ENCODE data around the gene PAH. TPM values are rescaled to one million over a fixed set of nuclear protein-coding genes. Genes with fewer than 3 reads are reported as not detected.

Gene PAH
- total and polyA plus RNA-seq, 10 donors, result 0.09 TPM; not detected in 9

DNA sequence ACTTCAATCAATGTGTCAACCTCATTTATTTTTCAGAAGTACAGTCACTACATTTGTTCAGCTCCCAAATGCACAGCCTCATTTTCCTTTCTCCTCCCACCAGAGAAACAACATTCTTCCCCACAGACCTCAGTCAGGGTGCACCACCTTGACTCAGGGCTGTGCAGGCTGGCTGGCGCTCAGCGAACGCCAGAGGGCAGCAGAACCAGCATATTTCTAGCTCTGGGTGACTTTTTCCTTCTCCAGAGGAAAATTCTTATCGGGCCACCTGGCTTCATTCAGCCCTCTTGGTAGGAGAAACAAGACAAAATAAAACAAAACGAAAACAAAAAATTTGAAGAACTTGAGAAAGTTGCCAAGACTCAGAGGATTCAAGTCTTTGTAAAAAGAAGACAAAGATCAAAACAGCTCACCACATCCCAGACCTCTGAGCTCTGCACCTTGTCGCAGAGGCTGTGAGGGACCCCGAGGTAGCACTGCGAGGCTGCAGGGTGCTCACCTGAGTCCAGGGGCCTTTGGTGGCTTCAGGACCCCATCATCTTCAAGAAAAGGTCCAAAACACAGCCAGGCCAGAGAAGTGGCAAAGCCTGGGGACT is 33.7 kb downstream of the PAH start:
- no peak overlapping the region for H3K27ac ChIP-seq
- 27 to 31% (median 28%) methylated on average over 8 of the region's 8 CpGs for WGBS, 5 donors
- H3K27me3 ChIP-seq (replicated peaks in 1 of 7), result peaks cover 0 to 51% (median 6%) of the 10 kb centered on the region in 7 donors
- no peaks in the 10 kb centered on the region for H3K9me3 ChIP-seq
- no peak for DNase-seq
- no peaks in the 10 kb centered on the region for H3K4me1 ChIP-seq
- no peak overlapping the region for H3K4me3 ChIP-seq
- TF ChIP-seq, protein P1, sequence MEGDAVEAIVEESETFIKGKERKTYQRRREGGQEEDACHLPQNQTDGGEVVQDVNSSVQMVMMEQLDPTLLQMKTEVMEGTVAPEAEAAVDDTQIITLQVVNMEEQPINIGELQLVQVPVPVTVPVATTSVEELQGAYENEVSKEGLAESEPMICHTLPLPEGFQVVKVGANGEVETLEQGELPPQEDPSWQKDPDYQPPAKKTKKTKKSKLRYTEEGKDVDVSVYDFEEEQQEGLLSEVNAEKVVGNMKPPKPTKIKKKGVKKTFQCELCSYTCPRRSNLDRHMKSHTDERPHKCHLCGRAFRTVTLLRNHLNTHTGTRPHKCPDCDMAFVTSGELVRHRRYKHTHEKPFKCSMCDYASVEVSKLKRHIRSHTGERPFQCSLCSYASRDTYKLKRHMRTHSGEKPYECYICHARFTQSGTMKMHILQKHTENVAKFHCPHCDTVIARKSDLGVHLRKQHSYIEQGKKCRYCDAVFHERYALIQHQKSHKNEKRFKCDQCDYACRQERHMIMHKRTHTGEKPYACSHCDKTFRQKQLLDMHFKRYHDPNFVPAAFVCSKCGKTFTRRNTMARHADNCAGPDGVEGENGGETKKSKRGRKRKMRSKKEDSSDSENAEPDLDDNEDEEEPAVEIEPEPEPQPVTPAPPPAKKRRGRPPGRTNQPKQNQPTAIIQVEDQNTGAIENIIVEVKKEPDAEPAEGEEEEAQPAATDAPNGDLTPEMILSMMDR (IDR thresholded peaks at IDR 0.05 in 8 of 11, conservative IDR thresholded peaks at IDR 0.05 in 3 of 11), result peak; percentile 37 to 82 (median 71)
- TF ChIP-seq POLR2A (IDR thresholded peaks at IDR 0.05), result no peak
- no peaks in the 10 kb centered on the region for H3K36me3 ChIP-seq
- intact Hi-C loops (cut with DNase I; ENCODE audit: low total_unique reads), result no loop called here

DNA sequence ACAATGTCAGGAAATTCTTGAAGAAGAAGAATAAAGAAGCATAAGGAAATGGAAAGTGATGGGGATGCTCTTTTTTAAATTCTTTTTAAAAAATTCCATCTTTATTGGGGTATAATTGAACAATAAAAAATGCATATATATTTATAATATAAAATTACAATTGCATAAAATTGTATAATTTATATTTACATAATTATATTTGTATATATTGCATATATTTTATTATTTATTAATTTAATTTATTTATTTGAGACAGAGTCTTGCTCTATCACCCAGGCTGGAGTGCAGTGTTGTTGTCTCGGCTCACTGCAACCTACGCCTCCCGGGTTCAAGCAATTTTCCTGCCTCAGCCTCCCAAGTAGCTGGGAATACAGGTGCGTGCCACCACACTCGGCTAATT is 36.3 kb downstream of the PAH start:
- Histone ChIP-seq H3K27ac (no peak overlapping the region), H3K36me3 (no peaks in the 10 kb centered on the region), H3K4me3 (no peak overlapping the region), H3K4me1 (no peaks in the 10 kb centered on the region), H3K9me3 (no peaks in the 10 kb centered on the region), H3K27me3 (replicated peaks in 1 of 7) (peaks cover 0 to 49% (median 6%) of the 10 kb centered on the region in 7 donors)
- DNase-seq, result no peak
- no peak for TF ChIP-seq POLR2AphosphoS5 (IDR thresholded peaks at IDR 0.05)
- TF ChIP-seq, protein P1 (IDR thresholded peaks at IDR 0.05 in 8 of 11, conservative IDR thresholded peaks at IDR 0.05 in 3 of 11), result no peak
- no peak for TF ChIP-seq POLR2A (IDR thresholded peaks at IDR 0.05)
- 86 to 95% (median 91%) methylated on average over 5 of the region's 5 CpGs for WGBS, 5 donors
- intact Hi-C loops (cut with DNase I; ENCODE audit: low total_unique reads), result no loop called here

DNA sequence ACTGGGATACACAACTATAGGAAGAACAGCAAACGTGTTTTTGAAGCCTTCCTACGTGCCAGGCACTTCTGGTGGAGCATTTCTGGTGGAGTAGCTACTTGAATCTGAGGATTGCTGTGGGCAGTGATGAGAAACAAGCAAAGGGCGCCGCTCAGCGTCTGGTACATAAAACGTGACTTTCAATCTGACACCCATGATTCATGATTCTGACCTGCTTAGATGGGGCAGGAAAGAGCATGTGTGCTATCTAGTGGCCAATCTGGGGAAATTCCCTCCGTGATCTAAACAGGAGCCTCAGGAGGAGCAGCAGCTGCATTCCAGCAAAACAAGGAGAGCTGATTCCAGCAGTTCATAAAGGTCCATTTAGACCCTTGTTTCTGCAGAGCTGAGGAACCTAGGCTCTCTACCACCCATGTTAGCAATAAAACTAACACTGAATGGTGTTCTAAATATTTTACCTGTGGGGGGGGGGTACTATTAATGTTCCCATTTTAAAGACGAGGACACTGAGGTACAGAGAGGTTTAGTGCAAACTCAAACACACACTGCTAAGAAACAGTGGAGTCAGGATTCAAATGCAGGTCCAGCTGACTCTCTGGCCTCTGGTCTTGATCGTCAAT is 37.8 kb downstream of the PAH start:
- no peak overlapping the region for H3K27ac ChIP-seq
- no peak for DNase-seq

DNA sequence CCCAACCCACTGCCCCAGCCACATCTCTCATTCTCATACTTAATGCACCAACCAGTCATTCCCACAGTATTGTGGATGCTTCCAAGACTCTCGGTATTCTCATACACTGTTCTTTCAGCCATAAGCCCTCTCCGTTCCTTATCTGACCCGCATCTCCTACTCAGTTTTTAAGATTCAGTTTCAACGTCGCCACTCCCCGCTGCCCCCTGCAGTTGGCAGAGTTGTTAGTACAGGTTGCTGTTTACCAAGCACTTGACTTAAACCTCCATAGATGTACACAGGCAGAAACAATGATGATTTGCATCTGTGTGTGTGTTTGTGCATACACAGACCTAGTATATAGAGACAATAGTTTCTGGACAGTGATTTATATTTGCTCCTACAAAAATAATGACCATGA is 40.2 kb downstream of the PAH start:
- no peak for TF ChIP-seq POLR2A (IDR thresholded peaks at IDR 0.05)
- TF ChIP-seq POLR2AphosphoS5 (IDR thresholded peaks at IDR 0.05), result no peak
- TF ChIP-seq, protein P1 (IDR thresholded peaks at IDR 0.05 in 8 of 11, conservative IDR thresholded peaks at IDR 0.05 in 3 of 11), result no peak
- Histone ChIP-seq H3K36me3 (no peaks in the 10 kb centered on the region), H3K27me3 (replicated peaks in 1 of 7) (peaks cover 0 to 26% (median 0%) of the 10 kb centered on the region in 7 donors), H3K4me1 (no peaks in the 10 kb centered on the region), H3K9me3 (no peaks in the 10 kb centered on the region), H3K4me3 (no peak overlapping the region), H3K27ac (no peak overlapping the region)
- DNase-seq, result no peak
- WGBS, 5 donors, result 56 to 68% (median 66%) methylated on average over 6 of the region's 6 CpGs
- intact Hi-C loops (cut with DNase I; ENCODE audit: low total_unique reads), result no loop called here

More for the DNA sequence above, 37.8 kb downstream of the PAH start:
- Histone ChIP-seq H3K27me3 (replicated peaks in 1 of 7) (peaks cover 0 to 42% (median 6%) of the 10 kb centered on the region in 7 donors), H3K4me3 (no peak overlapping the region), H3K36me3 (no peaks in the 10 kb centered on the region), H3K9me3 (no peaks in the 10 kb centered on the region), H3K4me1 (no peaks in the 10 kb centered on the region)
- WGBS, 5 donors, result 15 to 21% (median 19%) methylated on average over 9 of the region's 9 CpGs
- intact Hi-C loops (cut with DNase I; ENCODE audit: low total_unique reads), result no loop called here
- TF ChIP-seq POLR2A (IDR thresholded peaks at IDR 0.05), result no peak
- TF ChIP-seq, protein P1 (IDR thresholded peaks at IDR 0.05 in 8 of 11, conservative IDR thresholded peaks at IDR 0.05 in 3 of 11), result peak in 2 of 11 experiments; percentile 8 to 13
- no peak for TF ChIP-seq POLR2AphosphoS5 (IDR thresholded peaks at IDR 0.05)
